Measurements from ENCODE around the gene RTF1.

DNA sequence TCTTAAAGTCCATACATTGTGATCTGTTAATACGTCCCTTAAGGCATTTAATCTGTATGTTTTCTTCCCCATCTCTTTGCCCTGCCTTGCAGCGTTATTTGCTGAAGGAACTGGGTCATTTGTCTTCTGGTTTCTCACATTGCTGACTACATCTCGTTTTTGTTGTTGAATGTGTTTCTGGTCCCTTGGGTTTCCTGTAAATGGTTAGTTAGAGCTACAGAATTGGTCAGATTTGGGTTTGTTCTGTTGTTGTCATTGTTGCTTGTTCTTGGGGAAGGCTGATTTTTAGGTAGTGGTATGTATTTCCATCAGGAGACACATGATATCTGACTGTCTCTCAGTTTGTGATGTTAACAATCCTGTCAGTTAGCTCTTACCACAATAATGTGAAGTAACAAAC is 49.8 kb downstream of the RTF1 start:
- TF ChIP-seq, protein P1, sequence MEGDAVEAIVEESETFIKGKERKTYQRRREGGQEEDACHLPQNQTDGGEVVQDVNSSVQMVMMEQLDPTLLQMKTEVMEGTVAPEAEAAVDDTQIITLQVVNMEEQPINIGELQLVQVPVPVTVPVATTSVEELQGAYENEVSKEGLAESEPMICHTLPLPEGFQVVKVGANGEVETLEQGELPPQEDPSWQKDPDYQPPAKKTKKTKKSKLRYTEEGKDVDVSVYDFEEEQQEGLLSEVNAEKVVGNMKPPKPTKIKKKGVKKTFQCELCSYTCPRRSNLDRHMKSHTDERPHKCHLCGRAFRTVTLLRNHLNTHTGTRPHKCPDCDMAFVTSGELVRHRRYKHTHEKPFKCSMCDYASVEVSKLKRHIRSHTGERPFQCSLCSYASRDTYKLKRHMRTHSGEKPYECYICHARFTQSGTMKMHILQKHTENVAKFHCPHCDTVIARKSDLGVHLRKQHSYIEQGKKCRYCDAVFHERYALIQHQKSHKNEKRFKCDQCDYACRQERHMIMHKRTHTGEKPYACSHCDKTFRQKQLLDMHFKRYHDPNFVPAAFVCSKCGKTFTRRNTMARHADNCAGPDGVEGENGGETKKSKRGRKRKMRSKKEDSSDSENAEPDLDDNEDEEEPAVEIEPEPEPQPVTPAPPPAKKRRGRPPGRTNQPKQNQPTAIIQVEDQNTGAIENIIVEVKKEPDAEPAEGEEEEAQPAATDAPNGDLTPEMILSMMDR (IDR thresholded peaks at IDR 0.05; ENCODE audit: low read length): no peak
- no peak for TF ChIP-seq EZH2 (IDR thresholded peaks at IDR 0.05; ENCODE audit: borderline replicate concordance, low read length)

Measured in OCI-LY1 (cell line).